Measurements from ENCODE around the gene SCARF2.
"Not testable (repeated sequence)": the region's sequence is repeated elsewhere in the genome, so short reads cannot be mapped to it uniquely, and the experiment has no call there.

The SCARF2 gene

DNA sequence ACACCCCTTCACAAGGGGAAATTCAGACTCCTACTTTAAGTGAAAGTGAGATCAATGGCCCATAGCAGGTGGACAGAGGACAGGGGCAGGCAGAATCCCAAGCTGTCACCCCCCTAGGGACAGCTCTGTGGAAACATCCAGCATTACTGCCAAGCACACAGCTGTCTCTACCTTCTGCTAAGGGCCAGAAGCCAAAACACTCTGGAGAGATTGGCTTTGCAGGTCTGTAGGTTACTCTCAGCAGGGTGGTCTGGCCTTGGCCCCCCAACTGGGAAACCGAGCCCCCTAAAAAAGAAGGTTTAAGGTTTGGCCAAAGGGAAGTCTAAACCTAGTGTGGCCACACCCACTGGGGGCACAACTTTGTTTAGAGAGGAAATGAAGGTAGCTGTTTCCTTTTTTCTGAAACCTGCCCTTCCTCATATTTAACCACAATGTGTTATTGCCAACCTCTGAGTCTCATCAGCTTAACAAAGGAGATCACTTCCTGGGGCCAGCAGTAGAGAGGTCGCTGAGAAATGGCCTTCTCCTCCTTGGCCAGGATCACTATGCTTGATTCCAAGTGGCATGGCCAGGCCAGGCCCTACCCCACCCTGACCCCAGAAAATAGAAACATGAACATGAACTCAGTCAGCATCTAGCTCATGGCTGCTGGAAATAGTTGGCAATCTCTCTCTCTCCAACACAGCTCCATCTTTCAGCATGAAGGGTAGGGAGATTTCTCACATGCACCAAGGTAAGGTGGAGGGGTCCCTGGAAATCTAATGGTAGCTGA, 25.9 kb upstream of the SCARF2 start:
- DNase-seq (ENCODE audit: low spot score) (no peak), FAIRE-seq (peak; percentile 86)

DNA sequence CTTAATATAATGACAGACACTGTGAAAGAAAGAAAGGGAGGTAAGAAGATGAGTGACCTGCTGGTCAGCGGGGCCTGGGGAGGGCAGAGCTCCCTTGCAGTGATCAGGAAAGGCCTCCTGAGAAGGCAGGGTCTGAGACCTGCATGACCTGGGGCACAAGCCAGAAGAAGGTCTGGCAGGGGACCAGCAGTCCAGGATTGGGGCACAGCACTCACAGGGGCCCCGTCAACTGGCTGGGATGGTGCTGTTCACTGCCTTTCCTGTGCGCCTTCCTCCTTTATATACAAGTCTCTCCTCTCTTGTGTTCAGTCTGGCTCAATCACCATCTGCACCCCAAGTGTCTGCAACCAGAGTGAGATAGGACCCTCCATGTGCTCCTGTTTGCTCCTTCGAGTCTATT, 22.2 kb upstream of the SCARF2 start:
- DNase-seq (ENCODE audit: low spot score), result no peak
- FAIRE-seq, result no peak

DNA sequence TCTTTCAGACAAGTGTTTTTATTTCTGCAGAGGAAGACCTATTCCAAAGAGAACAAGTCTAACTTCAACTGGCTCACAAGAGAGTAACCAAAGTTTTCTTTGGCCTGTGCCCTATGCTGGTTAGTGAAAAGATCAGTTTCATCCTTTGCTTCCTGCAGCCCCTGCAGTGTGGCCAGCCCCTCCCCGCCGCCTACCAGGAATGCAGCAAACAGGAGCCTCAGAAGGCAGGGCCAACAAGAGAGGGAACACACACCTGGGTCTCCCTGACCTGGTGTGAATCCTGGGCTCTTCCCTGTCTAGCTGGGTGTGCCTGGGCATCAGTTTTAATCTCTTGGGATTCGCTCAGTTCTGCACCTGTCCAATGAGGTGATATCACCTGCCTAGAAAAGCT, 21.5 kb upstream of the SCARF2 start:
- FAIRE-seq (no peak), DNase-seq (ENCODE audit: low spot score) (no peak)

DNA sequence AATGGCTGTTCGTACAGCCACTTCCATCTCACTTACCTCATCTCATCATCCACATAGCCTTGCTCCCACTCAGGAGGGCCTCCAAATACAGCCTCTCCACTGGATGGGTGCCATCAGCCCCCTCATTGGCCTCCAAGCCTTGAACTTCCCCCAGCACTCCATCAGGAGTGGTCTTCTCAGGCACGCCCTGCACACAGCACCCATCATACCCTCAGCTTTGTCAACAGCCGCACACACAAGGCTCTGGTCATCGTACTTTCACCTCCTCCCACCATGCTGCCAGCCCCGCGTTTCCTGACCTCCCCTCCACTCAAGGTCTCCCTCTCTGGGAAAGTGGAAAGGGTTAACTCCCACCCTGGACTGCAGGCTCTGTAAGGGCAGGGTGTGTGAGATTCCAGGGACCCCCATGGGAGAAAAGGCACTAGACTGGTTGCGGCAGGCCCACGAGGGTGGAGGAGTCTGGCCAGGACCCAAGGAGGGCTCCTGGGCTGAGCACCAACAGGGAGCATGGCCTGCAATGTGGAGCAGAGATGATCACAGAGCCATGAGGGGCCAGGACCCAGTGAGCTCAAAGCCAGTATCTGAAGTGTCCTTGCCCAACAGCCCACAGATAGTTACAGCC, 21.0 kb upstream of the SCARF2 start:
- FAIRE-seq, result peak; percentile 40

DNA sequence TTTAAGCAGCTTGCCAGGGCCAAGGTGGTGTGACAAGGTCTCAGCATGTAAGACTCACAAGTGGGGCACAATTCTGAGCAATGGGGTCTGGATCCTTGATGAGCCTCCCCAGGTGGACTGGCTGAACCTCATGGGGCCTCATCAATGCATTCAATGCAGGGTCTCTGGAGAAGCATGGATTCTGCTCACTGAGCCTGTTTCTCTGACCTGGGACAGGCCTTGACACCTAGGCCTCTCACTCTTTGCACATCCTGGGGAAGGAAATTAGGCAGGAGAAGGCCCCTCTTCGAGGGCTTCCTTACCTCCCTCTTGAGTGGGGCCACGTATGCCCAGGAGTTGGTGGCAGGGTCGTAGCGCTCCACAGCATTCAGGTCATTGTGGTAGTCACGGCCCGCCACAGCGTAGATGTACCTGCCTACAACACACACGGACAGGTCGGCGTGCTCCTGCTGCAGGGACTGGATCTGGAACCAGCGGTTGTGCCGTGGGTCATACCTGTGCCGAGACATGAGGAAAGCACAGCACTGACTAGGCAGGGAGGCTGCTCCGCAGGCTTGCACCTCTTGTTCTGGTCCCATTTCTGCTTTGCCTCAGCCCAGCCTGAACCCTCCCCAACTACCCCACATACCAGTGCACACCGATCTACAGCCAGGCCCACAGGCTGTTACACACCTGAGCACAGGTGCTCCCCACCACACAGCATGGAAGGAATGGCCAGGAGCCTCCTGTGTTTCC, 20.0 kb upstream of the SCARF2 start:
- DNase-seq (ENCODE audit: low spot score) (no peak), FAIRE-seq (peak; percentile 44)

More for the DNA sequence above, 21.0 kb upstream of the SCARF2 start:
- DNase-seq (ENCODE audit: low spot score), result no peak

DNA sequence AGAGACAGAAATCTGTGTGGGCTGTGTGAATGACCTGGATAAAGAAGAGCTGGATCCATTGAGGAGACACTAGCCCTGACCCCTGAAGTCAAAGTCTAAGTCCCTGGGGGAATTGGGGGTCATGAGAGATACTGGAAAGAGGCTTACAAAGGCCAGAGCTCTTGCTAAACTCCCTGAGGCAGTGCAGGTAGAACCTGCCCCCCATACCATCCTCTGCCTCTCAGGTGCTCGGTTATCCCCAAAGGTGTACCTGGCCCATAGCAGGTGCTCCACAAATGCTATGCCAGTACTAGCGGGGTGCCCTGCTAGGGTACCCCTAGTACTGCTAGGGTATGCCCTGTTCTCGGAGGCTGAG, 19.1 kb upstream of the SCARF2 start:
- FAIRE-seq (no peak), DNase-seq (ENCODE audit: low spot score) (no peak)

DNA sequence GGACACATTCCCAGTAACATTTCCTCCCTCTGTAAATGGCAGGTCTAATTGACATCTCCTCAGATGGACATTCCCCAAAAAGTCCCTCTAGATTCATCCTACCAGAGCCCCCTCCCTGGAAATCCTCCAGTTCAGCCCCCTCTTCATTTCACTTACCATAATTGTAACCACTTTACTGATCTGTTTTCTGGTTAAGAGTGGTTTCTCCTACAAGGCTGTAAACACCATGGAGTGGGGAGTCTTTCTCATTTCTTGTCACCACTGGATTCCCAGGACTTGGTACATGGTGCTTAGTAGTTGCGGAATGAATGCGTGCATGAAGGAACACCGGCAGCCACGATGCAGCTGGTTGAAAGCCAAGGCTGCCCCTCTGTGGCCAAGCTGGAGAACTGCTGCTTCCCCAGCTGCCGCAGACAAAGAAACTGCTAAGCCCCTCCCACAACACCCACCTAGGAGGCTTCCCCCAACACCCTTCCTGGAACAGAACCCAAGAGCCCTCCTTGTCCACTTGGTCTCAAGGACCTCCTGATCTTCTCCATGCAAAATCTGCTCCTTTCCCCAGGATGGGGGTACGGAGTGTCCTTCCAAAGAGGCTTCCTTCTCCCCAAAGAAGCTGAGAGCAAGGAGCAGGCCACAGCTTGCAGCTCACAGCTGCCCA, 18.6 kb upstream of the SCARF2 start:
- peak; percentile 95 for DNase-seq (ENCODE audit: low spot score)
- FAIRE-seq, result peak; percentile 32

DNA sequence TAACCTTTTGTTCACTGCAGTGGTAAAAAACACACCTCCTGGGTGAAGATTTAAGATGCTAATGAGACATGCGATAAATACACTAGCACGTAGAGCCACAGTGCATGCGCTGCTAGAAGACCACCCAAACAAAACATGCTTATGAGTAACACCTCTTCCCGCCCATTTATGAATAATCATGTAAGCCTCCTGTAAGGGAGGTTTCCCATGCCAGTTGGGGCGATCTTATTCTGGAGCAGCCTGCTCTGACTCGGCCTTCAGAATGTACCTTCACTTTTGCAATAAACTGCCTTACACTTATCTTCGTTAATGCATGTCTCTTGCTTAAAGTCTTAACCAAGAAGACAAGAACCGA, 18.1 kb upstream of the SCARF2 start:
- FAIRE-seq, result peak; percentile 81

DNA sequence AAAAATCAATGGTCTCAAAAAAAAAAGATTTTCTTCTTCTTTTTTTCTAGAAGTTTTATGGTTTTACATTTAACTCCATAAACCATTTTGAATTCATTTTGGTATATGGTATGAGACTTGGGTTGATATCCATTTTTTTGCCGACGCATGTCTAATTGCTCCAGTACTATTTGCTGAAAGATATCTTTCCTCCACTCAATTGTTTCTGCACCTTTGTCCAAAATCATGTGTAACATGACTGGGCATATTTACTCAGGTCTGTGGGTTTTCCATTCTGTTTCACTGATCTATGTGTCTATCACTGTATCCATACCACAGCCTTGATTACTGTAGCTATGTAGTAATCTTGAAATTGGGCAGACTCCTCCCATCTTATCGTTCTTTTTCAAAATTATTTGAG, 15.6 kb upstream of the SCARF2 start:
- DNase-seq (ENCODE audit: low spot score), result no peak
- FAIRE-seq, result no peak

More for the DNA sequence above, 18.1 kb upstream of the SCARF2 start:
- DNase-seq (ENCODE audit: low spot score), result no peak

DNA sequence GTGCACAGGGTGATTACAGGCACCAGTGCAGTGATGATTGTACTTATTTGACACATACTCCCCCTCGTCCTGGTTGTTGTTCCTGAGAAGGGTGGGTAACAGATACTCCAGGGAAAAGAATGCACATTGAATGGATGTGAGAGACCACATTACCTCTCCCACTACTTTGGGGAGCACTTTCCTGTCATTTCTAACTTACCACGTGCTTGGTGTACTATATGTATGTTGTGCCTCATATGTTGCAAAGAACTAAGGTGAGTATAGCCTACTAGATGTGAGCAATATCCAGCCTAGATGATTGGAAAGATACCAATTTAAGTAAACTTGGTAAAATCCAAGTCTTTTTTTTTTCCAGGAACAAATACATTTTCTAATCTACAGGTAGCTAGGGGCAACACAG, 14.3 kb upstream of the SCARF2 start:
- FAIRE-seq (peak; percentile 52), DNase-seq (ENCODE audit: low spot score) (no peak)

DNA sequence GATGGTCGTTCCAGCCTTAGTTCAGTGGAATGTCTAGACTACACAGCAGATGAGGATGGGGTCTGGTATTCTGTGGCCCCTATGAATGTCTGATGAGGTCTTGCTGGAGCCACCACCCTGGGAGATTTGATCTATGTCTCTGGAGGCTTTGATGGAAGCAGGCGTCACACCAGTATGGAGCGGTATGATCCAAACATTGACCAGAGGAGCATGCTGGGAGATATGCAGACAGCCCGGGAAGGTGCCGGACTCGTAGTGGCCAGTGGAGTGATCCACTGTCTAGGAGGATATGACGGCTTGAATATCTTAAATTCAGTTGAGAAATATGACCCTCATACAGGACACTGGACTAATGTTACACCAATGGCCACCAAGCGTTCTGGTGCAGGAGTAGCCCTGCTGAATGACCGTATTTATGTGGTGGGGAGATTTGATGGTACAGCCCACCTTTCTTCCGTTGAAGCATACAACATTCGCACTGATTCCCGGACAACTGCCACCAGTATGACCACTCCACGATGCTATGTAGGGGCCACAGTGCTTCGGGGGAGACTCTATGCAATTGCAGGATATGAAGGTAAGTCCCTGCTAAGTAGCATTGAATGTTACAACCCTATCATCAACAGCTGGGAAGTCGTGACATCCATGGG, 13.6 kb upstream of the SCARF2 start:
- DNase-seq (ENCODE audit: low spot score), result not testable (repeated sequence)
- FAIRE-seq, result peak; percentile 91

DNA sequence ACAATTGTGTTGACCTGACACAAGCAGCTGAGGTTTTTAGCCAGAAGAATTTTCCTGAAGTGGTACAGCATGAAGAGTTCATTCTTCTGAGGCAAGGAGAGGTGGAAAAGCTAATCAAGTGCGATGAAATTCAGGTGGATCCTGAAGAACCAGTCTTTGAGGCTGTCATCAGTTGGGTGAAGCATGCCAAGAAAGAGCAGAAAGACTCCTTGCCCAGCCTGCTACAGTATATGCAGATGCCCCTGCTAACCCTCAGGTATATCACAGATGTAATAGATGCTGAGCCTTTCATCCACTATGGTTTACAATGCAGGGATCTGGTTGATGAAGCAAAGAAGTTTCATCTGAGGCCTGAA, 12.9 kb upstream of the SCARF2 start:
- no peak for FAIRE-seq
- no peak for DNase-seq (ENCODE audit: low spot score)

DNA sequence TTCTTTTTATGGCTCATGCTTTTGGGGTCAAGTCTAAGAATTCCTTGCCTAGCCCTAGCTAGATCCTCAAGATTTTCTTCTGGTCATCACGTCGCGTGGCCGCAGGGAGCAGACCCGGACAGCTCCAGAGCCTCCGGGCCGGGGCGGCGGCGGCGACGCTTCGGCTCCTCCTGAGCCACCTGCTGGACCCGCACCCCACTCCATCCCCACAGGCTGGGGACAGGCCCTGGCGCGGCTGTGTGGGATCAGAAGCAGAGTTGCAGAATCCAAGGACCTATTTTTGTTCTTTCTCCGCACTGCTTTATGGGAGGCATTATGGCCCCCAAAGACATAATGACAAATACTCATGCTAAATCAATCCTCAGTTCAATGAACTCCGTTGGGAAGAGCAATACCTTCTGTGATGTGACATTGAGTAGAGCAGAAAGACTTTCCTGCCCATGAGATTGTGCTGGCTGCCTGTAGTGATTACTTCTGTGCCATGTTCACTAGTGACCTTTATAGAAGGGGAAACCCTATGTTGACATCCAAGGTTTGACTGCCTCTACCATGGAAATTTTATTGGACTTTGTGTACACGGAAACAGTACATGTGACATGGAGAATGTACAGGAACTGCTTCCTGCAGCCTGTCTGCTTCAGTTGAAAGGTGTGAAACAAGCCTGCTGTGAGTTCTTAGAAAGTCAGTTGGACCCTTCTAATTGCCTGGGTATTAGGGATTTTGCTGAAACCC, 12.4 kb upstream of the SCARF2 start:
- FAIRE-seq (peak; percentile 86), DNase-seq (ENCODE audit: low spot score) (no peak)

DNA sequence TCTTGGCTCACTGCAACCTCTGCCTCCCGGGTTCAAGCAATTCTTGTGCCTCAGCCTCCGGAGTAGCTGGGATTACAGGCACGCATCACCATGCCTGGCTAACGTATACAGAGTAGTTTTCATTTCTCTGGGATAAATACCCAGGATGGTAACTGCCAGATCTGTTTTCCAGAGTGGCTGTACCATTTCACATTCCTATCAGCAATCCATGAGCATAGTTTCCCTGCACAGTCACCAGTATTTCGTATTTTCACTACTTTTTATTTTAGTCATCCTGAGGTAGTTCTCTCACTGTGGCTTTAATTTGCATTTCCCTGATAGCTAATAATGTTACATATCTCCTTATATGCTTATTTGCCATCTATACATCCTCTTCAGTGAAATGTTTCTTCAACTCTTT, 11.0 kb upstream of the SCARF2 start:
- DNase-seq (ENCODE audit: low spot score) (no peak), FAIRE-seq (no peak)

DNA sequence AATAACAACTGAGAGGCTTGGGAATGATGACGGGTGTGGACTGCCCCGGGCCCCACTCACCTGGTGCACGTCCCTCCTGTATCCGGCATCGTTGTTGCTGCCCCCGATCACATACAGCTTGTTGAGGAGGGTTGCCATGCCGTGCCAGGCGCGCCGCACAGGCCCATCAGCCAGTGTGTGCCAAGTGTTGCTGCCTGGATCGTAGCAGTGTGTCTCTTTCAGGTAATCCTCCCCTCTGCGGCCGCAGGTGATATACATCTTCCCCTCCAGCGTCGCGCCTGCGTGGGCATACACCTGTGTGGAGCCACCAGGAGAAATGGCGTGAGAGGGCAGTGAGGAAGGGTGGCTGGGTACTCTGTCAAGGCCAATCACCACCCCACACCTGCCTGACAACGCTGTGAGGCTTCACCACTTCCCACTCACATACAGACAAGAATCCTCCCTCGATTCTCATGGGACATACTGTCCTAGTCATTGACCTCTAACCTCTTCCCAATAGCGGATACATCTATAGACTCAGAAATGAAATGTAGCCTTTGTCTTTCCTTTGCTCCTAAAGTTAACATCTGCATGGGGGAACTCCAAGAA, 8.9 kb upstream of the SCARF2 start:
- peak; percentile 65 for FAIRE-seq
- DNase-seq (ENCODE audit: low spot score), result no peak

DNA sequence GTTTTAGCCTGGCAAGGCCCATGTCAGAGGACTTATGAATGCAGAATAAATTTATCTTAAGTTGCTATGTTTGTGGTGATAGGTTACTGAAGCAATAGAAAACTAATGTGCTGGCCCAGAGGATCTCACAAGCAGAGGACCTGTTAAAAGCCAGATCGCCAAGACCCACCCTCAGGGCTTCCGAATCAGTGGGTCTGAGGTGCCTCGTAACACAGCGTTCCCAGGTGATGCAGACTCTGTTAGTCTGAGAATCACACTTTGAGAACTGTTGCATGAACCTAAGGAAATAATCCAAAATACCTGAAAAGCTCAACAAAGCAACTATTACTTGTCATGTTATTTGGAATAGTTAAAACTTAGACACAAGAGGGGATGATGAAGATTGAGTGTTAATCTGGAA, 6.7 kb upstream of the SCARF2 start:
- no peak for DNase-seq (ENCODE audit: low spot score)
- no peak for FAIRE-seq

DNA sequence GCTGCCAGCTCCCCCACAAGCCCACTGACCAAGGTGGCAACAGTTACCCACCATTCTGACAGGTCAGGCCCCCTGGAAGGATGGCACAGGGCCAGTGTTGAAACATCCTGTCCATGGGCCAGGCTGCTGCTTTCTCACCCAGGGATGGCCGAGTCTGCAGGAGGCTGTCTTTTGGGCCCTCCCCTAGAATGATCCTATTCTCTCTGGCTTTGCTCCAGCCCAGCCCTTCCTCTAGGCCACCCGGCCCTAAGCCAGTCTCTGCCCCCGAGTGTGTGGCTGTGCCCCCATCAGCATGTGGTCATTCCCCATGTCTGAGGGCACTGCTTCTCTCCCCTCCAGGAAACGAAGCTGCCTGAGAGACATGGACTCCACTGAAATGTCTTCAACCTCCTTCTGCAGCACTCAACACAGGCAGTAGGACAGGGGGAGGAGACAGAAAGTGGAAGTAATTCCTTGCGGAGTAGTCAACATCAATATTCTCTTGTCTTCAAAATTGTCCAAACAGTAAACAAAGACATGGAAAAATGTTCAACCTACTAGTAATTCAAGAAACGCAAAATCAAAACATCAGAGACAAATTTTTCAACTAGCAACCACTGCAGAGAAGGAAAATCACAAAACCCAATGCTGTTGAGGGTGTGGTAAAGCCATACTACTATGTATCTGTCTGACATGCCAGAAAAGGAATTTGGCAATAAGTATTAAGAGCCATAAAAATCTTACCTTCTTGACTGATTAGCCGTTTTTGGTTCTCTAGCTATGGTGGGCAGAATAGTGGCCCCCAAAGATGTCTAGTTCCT, 5.1 kb upstream of the SCARF2 start:
- DNase-seq (ENCODE audit: low spot score), result no peak
- peak; percentile 86 for FAIRE-seq

DNA sequence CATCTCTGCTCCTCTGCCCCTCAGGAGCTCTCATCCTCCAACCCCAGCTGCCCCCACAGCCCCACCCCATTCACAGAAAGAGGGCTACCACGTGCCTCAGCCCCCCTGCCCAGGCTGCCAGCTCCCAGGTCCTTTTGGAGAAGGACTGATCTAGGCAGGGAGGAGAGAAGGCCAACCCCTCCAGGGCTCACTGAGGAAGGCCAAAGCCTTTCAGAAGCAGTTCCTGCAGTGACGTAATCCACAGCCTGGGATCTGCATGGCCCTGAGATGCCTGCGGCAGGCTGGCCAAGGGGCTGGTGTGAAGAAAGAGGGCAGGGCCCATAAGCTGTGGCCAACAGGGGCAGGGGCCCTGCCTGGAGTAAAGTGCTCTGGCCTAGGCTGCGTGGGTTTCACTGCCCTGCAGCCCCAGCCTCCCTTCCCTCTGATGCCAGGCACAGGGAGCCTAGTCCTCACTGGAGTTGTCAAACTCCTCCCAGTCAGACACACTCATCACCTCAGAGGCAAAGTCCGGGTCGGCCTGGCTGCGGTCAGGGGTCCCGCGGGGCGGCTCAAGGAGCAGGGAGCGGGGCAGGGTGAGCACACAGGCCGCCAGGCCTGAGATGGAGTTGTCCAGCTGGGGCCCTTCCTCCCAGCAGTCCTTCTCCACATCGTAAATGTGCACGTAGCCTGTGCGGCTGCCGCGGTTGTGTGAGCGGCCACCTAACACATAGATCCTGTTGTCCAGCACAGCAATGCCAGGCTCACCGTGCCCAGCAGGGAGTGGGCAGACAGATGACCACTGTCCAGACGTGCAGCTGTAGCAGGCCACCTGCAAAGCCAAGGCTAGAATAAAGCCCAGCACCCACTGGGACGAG, 4.2 kb upstream of the SCARF2 start:
- FAIRE-seq, result peak; percentile 91
- no peak for DNase-seq (ENCODE audit: low spot score)
